SJCRH30 (cell line): ENCODE data around the gene PTPRM. TPM values are rescaled to one million over a fixed set of nuclear protein-coding genes. Genes with fewer than 3 reads are reported as not detected.

Experiments used
- DNase-seq, 2 experiments: peaks; one replicate each; pipeline ENCODE4 v3.0.0-alpha.2; 2015 to 2020
- H3K27ac ChIP-seq: fragments of 250-450 bp; sonication (Bioruptor Pico); 2 replicates; pipeline ENCODE4 v1.5.1; 2020; ENCODE audit warnings: mild to moderate bottlenecking, moderate library complexity
- H3K27me3 ChIP-seq: fragments of 250-450 bp; sonication (Bioruptor Pico); 2 replicates; pipeline ENCODE4 v1.5.1; 2020; ENCODE audit warnings: mild to moderate bottlenecking, moderate library complexity
- H3K36me3 ChIP-seq: fragments of 250-450 bp; sonication (Bioruptor Pico); 2 replicates; pipeline ENCODE4 v1.5.1; 2020; ENCODE audit warnings: mild to moderate bottlenecking, moderate library complexity
- H3K4me1 ChIP-seq: fragments of 250-450 bp; sonication (Bioruptor Pico); 2 replicates; pipeline ENCODE4 v1.5.1; 2020; ENCODE audit warnings: mild to moderate bottlenecking, moderate library complexity
- H3K4me3 ChIP-seq: fragments of 250-450 bp; sonication (Bioruptor Pico); 2 replicates; pipeline ENCODE4 v1.5.1; 2020; ENCODE audit warnings: mild to moderate bottlenecking, moderate library complexity
- H3K9me3 ChIP-seq: fragments of 250-450 bp; sonication (Bioruptor Pico); replicated peaks from 2 replicates; pipeline ENCODE4 v1.5.1; 2020; ENCODE audit warnings: mild to moderate bottlenecking, moderate library complexity
- total RNA-seq: library from RNA; depleted of rRNA; stranded (reverse); fragments of >200 nt; shearing (Covaris generic); gene quantifications from 2 replicates; pipeline ENCODE4 v1.2.3, GENCODE V29; 2014

The PTPRM gene
- total RNA-seq, 1 experiment from 2014 or later: 10.1 TPM

GRCh38 chr18:7579176-7579917 is 12.2 kb downstream of the PTPRM start:
- Histone ChIP-seq H3K36me3 (no peaks in the 10 kb centered on the region), H3K9me3 (no peaks in the 10 kb centered on the region), H3K4me3 (no peak overlapping the region), H3K4me1 (peaks cover 6% of the 10 kb centered on the region; the same call in 1 of the 2 replicates), H3K27ac (no peak overlapping the region), H3K27me3 (no peaks in the 10 kb centered on the region)
- DNase-seq: no peak

DNA sequence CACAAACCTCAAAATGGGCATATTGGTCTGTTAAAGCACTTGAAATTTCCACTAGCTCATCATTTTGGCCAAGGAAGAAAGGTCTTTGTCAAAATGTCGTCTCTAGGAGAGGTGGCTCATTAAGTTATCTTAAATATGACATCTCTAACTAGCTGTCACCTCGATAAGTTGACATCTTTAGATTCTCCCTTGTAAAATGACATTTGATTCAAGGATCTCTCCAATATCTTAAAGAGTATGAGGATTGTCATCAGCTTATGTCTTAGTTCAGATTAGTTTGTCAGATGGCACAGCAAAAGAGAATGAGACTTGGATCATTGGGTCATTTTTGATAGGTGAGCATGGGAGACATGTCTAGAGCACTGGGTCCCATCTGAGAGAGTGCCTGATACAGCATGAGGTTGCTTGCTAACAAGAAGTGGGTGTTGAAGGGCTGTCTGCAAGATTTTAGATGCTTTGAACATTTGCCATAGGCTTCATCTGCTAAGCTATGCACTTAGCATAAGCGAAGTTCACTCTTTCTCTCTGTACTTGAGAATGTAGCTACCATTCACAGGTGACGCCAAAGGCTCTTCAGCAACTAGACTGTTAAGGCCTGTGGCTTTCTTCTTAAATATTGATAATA is 12.9 kb downstream of the PTPRM start:
- Histone ChIP-seq H3K27me3 (no peaks in the 10 kb centered on the region), H3K4me1 (peaks cover 6% of the 10 kb centered on the region; the same call in 1 of the 2 replicates), H3K4me3 (no peak overlapping the region), H3K36me3 (no peaks in the 10 kb centered on the region), H3K27ac (no peak overlapping the region), H3K9me3 (no peaks in the 10 kb centered on the region)
- no peak for DNase-seq

DNA sequence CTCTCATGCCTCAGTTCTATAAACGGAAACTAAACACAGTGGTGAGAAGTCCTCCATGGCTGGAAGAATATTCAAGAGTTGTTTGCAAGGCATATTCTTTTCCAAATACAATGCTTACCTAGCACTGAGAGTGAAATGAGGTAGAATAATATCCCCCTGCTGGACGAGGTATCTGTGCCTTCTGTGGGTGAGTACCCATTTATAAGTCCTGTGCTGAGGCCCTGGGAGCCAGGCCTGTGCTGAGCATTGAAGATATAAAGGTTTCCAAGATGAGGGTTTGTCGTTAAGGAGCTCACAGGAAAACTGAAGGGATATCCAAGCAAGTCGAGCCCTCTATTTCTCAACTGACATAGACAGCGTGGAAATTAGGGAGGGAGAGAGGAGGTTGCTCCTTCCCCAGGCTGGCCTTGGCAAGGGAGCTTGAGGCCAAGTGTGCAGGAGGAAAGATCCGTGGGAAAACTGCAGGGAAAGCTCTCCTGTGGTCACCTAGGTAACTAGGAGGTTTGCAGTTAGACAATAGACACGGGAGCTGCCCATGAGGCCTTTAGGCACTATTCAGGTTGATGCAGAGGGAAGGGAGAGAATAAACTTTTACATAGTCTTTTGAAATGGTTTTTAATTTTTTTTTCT is 17.6 kb downstream of the PTPRM start:
- Histone ChIP-seq H3K27me3 (no peaks in the 10 kb centered on the region), H3K36me3 (no peaks in the 10 kb centered on the region), H3K4me3 (no peak overlapping the region), H3K27ac (no peak overlapping the region), H3K9me3 (no peaks in the 10 kb centered on the region), H3K4me1 (peaks cover 4% of the 10 kb centered on the region)
- DNase-seq: no peak

DNA sequence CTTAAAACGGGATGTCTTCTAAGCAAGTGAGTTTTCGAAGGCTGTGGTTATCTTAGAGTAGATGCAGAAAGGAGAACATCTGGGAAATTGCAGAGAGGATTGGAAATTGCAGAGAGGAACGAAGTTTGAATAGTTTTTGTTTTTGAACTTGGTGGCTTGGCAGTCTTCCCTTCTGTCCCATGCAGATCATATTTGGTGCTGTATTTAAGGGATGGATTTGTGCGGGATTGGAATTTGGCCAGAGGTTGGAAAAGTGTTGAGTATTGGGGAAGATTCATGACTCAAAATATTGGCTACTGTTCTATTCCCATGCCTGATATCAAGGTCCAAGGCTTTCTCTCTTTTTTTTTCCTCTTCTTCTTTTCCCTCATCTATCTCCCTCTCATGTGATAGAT is 18.2 kb downstream of the PTPRM start:
- no peaks in the 10 kb centered on the region for H3K27me3 ChIP-seq
- peaks cover 10% of the 10 kb centered on the region for H3K4me1 ChIP-seq
- no peaks in the 10 kb centered on the region for H3K36me3 ChIP-seq
- DNase-seq: no peak
- H3K9me3 ChIP-seq: no peaks in the 10 kb centered on the region
- H3K4me3 ChIP-seq: no peak overlapping the region
- H3K27ac ChIP-seq: no peak overlapping the region

- Histone ChIP-seq H3K27me3 (no peaks in the 10 kb centered on the region), H3K9me3 (no peaks in the 10 kb centered on the region), H3K4me3 (no peak overlapping the region), H3K27ac (no peak overlapping the region), H3K4me1 (peaks cover 12% of the 10 kb centered on the region), H3K36me3 (no peaks in the 10 kb centered on the region)
- DNase-seq: no peak
Observed at GRCh38 chr18:7586379-7586778, 19.3 kb downstream of the PTPRM start.

DNA sequence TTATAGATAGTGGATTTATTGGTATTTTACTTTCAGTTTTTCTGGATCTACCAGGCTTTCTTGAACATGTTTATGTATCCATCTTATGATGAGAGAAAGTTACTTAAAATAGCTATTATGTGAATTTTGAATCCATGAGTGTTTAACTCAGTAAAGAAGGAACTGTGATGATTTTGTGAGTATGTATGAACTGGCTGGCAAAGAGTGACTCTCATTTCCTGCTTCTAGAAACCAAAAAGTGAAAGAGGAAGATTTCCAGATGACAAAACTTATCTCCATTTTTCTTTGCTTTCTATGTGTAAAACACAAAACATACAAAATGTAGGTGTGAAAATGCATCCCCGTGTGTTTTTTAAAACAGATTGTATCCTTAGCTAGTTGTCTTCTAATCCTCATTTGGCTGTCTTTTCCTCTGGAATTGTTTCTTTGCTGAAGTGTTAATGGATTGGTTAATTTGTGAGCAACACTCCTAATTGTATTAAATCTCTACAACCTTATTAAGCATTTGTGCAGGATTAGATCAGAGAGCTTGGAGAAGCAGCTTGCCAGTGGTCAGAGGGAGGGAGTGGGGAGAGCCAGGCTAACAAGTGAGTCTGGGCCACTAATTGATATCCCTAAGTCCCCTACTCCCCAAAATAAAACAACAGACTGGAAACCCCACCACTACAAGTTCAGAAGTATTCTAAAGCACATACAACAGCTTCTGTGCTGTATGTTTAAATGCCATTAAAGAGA is 23.9 kb downstream of the PTPRM start:
- H3K9me3 ChIP-seq: no peaks in the 10 kb centered on the region
- peaks cover 12% of the 10 kb centered on the region for H3K4me1 ChIP-seq
- DNase-seq: no peak
- no peaks in the 10 kb centered on the region for H3K36me3 ChIP-seq
- no peak overlapping the region for H3K27ac ChIP-seq
- H3K4me3 ChIP-seq: no peak overlapping the region
- no peaks in the 10 kb centered on the region for H3K27me3 ChIP-seq

DNA sequence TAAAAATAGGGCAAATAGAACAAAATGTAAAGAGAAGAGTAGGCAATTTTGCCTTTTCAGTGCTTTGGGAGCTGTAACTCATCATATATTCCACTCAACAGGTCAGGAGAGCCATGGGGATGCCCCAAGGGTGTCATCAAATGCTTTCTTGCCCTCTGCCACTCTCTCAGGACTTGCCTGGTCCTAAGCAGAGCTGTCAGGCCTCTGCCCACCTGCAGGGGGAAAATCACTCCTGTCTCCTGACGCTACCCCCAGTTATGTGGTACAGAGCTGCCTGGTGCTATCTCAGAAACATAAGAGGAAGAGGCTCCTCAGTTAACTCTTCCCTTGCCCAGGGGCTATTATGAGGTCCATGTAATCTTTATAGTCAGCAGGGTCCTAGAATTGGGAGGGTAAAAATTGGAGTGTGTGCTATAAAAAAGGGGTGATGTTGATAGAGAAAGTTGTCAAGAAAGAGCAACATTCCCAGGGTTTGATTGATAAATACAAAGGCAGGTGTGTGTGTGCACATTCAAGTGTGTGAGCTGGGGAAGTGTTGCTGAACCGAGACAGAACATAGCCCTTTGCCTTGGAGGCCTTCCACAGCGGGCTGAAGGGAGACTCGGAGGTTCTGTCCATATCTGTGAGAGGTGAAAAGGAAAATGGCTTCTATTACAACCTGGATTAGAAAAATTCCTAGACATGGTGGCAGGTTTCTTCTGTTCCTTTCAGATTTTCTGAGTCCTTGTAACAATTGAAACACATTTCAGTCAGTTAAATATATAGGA is 25.4 kb downstream of the PTPRM start:
- H3K4me3 ChIP-seq: no peak overlapping the region
- no peaks in the 10 kb centered on the region for H3K27me3 ChIP-seq
- no peak for DNase-seq
- H3K27ac ChIP-seq: no peak overlapping the region
- peaks cover 12% of the 10 kb centered on the region for H3K4me1 ChIP-seq
- no peaks in the 10 kb centered on the region for H3K36me3 ChIP-seq
- no peaks in the 10 kb centered on the region for H3K9me3 ChIP-seq

DNA sequence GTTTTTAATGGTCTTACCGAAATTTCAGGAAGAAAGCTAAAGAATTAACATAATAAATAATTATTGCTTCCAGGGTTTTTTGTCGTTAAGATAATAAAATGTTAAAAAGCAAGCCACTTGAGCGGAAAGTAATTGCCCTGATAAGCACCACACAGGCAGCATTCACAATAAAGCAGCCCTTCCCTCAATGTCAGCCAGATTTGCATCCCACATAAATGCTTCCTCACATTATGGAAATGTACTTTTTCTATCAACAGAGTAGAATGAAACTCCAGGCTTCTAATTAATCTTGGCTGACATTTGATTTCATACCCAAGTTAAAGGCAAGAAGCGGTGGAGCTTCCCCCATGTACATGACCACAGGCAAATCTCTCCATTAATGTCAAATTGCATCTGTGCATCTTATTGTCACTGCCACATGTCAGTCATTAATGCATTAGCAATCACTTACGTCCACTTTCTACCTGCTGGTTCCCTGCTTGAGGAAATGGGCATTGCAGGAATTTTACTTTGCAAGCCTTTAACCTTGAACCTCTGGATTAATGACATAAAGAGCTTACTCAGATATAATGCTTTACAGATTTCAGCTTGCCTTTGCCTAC is 26.2 kb downstream of the PTPRM start:
- H3K36me3 ChIP-seq: no peaks in the 10 kb centered on the region
- no peak for DNase-seq
- peaks cover 12% of the 10 kb centered on the region for H3K4me1 ChIP-seq
- H3K9me3 ChIP-seq: no peaks in the 10 kb centered on the region
- H3K27me3 ChIP-seq: no peaks in the 10 kb centered on the region
- H3K4me3 ChIP-seq: no peak overlapping the region
- no peak overlapping the region for H3K27ac ChIP-seq

GRCh38 chr18:7596147-7596546 is 29.0 kb downstream of the PTPRM start:
- DNase-seq: no peak
- Histone ChIP-seq H3K4me1 (no peaks in the 10 kb centered on the region), H3K36me3 (no peaks in the 10 kb centered on the region), H3K4me3 (no peak overlapping the region), H3K9me3 (no peaks in the 10 kb centered on the region), H3K27me3 (no peaks in the 10 kb centered on the region), H3K27ac (no peak overlapping the region)

DNA sequence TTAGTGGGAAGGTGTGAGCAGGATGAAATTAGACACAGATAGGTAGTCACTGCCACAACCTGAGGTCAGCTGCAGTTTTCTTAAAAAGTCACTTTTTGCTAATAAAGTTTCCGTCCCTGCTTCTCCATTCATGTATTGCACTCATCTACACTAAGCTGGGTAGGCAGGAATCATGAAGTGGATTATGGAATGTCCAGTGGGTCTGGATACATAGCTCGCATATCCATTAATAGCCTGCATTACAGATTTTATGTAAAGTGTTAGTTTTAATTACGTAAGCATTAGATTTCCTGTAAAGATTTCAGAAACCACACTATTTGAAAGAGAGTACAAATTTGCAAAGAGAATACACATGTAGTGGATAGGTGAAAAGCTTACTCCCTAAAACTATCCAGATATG is 30.4 kb downstream of the PTPRM start:
- H3K27ac ChIP-seq: no peak overlapping the region
- DNase-seq: no peak
- no peaks in the 10 kb centered on the region for H3K4me1 ChIP-seq
- no peaks in the 10 kb centered on the region for H3K27me3 ChIP-seq
- no peaks in the 10 kb centered on the region for H3K36me3 ChIP-seq
- H3K4me3 ChIP-seq: no peak overlapping the region
- no peaks in the 10 kb centered on the region for H3K9me3 ChIP-seq

DNA sequence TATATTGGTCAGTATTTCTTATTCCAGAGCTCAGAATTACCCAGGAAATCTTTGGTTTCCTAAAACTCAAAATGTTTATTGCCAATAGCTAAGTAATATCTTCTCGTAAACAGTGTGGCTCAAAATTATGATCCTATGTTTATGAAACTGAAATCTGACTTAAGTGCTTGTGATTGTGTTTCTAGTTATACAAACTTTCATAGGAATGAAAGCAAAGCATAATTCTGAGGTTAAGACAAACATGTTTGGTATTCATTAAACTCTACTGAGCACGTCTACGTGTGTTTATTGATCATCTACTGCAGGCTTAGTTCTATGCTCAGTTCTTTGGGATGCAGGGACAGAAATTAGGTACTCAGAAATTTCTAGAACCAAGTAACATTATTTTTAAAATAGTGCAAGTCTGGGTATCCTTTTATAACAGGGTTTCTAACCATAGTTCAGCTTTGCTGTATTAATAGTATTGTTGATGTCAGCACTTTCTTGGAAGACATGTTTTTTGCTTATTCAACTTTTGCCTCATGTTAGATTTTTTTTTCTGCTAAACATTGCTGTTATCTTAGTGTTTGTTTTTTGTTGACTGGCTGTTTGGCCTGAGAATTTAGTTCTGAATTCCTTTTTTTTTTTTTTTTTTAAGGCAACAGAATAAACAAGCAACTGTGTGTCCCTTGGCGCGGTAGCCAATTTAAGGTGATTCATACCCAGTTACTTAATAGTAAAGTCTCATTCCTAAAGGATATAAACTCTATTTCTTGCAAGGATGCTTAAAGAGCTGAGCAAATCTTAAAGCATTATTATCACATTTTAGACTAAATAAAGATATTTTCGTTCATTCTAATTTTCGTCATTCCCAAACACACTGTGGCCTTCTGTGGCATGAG is 31.3 kb downstream of the PTPRM start:
- no peaks in the 10 kb centered on the region for H3K27me3 ChIP-seq
- no peaks in the 10 kb centered on the region for H3K36me3 ChIP-seq
- DNase-seq: no peak
- H3K4me3 ChIP-seq: no peak overlapping the region
- no peaks in the 10 kb centered on the region; the same call in 1 of the 2 replicates for H3K4me1 ChIP-seq
- H3K27ac ChIP-seq: no peak overlapping the region
- H3K9me3 ChIP-seq: no peaks in the 10 kb centered on the region

- no peaks in the 10 kb centered on the region for H3K27me3 ChIP-seq
- no peaks in the 10 kb centered on the region for H3K9me3 ChIP-seq
- H3K27ac ChIP-seq: no peak overlapping the region
- no peaks in the 10 kb centered on the region for H3K36me3 ChIP-seq
- DNase-seq: no peak
- H3K4me3 ChIP-seq: no peak overlapping the region
- H3K4me1 ChIP-seq: no peaks in the 10 kb centered on the region; the same call in 1 of the 2 replicates
Observed at GRCh38 chr18:7600036-7600435, 32.9 kb downstream of the PTPRM start.

- Histone ChIP-seq H3K4me3 (no peak overlapping the region), H3K36me3 (no peaks in the 10 kb centered on the region), H3K27me3 (no peaks in the 10 kb centered on the region), H3K9me3 (no peaks in the 10 kb centered on the region), H3K4me1 (no peaks in the 10 kb centered on the region; the same call in 1 of the 2 replicates), H3K27ac (no peak overlapping the region)
- no peak for DNase-seq
Observed at GRCh38 chr18:7600528-7601245, 33.6 kb downstream of the PTPRM start.
